Left colon (tissue), 2 donors: ENCODE measurements around the gene TMEM254. TPM values are rescaled to one million over a fixed set of nuclear protein-coding genes. Genes with fewer than 3 reads are reported as not detected.
"Not testable (repeated sequence)": the region's sequence is repeated elsewhere in the genome, so short reads cannot be mapped to it uniquely, and the experiment has no call there.

Source experiments
- ATAC-seq: fragments of 200-7000 bp; cut with Tn5 transposase; one replicate; pipeline ENCODE4 v1.9.1; 2020; ENCODE audit warnings: mild to moderate bottlenecking, moderate library complexity
- DNase-seq, 2 donors: peaks; one replicate each; pipeline ENCODE4 v3.0.0-alpha.2; 2020
- intact Hi-C, 2 donors: fragments of 100-400 bp; cut with DNase I in 1 of 2; cut with micrococcal nuclease in 1 of 2; formaldehyde crosslinking; loops; one replicate each; pipeline versions ENCODE4 v1.11.2 to v1.14.0; 2022; cut with DNase I, micrococcal nuclease
- long read RNA-seq: library from polyadenylated mRNA; unstranded; transcript quantifications from one replicate; pipeline ENCODE4 v2.0.0, GENCODE V29; 2021
- total RNA-seq, 2 donors: library from RNA; stranded (reverse); fragmentation: NEBNext Ultra II Directional; extraction: Animal tissue kit (Norgen Biotek cat#: 25700); gene quantifications; one replicate each; pipeline ENCODE4 v1.2.1, GENCODE V29; 2021
- donor health status: DM: no; HTN: no; CAD: no.
- donor health status: DM: yes; HTN: yes; CAD: no.

Gene TMEM254, protein sequence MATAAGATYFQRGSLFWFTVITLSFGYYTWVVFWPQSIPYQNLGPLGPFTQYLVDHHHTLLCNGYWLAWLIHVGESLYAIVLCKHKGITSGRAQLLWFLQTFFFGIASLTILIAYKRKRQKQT
- total RNA-seq = 10 to 100 TPM; 26.6 to 31.2 TPM
- long read RNA-seq, transcript TMEM254-205 (4 exons, 2,042 nt) = major isoform, 60 of 87 reads
- long read RNA-seq, transcript TMEM254-209 (4 exons, 1,963 nt) = minor isoform, 7 of 87 reads
- long read RNA-seq, partial matches to known transcripts = 10 of 87 reads
- long read RNA-seq, other reads (novel, unspliced or antisense) = 7 of 87 reads

DNA sequence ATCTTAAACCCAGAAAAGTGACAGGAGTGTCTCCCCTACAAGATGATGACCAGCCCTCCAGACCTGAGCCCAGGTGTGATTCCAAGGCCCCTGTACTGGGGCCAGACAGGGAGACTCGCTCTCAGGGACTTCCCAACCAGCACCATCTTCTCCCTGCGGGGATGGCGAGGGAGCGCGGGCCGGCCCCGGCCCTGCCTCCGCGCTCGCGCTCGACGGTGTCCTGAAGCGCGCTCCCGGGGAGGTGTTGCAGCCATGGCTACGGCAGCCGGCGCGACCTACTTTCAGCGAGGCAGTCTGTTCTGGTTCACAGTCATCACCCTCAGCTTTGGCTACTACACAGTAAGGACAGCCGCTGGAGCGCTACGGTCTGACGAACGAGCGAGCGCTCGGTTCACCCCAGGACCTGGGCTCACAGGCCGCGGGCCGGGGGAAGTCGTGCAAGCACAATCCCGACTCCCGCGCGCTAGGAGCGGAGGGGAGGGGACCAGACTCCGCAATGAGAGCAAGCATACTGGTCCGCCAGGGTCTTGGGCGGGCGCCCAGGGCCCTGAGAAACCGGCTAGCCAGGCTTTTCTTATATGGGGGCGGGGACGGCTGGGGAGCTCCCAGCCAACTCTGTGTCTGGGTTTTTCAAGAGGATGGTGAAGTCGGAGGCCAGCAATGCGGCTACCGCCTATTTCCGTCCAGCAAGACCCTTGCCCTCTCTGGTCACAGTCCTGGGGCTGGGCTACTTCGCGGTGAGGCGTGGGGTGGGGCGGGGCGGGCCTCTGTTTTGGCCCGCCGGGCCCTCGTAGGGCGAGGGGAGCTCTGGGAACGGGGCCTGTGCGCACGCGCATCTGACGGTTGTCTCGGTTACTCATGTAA is at the start of gene TMEM254:
Gene TMEM254 (plus strand): TSS at position 218 of the 864 bp plus-strand sequence. CDS start 35 bp downstream, at position 253.
- DNase-seq (peak; percentile 92 to 97), ATAC-seq (peak; percentile 93)
- intact Hi-C loops = no loop called here

DNA sequence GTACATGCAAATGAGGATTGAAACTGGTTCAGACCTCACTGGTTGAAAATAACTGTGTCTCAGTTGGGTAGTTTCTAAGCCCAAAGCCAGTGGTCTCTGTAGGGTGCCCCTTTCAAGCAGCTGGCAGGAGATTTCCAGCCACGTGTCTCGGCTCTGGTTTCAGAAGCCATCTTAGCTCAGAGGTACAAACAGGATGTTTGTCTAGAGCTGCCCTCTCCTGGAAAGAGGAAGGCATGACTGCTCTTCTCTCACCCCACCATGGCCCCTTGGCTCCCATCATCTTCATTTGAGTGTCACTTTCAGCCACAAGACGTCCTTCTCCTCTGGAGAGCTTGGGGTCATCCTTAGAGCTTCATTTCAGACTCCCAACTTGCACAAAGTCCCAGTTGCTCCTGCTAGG is 49.3 kb upstream of the TMEM254 start:
- intact Hi-C loops, DNase-seq, ATAC-seq: not testable (repeated sequence)

DNA sequence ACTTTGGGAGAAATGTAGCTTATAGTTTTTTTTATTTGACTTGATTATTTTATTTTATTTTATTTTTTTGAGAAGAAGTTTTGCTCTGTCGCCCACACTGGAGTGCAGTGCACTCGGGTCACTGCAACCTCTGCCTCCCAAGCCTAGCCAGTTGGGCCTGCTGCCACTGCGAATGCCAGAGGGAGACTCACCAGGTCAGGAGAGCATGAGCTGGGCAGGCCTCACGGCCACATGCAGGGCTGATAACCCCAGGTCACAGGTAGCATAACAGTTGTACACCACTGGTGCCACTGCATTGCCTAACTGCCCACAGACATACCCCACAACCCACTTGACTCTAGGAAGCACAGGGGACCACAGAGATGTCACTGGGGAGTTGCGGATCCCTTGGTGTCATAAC is 48.6 kb upstream of the TMEM254 start:
- ATAC-seq, intact Hi-C loops: not testable (repeated sequence)

DNA sequence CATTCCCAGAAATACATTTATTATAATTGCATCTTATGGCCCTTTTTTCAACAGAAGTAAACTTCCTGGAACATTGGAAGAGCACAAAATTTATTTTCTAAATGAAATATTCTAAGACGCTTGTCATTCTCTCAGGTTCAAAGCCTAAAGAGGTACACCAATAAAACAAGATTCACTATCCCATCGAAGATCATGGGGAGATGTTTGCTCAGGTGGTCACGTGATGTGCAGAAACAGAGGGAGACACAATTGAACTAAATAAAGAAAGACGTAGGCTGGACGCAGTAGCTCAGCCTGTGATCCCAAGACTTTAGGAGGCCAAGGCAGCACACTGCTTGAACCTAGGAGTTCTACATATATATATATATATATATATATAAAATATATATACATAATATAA is 46.0 kb upstream of the TMEM254 start:
- no peak for ATAC-seq
- intact Hi-C loops = no loop called here

More for the DNA sequence above, 48.6 kb upstream of the TMEM254 start:
- not testable (repeated sequence) for DNase-seq

DNA sequence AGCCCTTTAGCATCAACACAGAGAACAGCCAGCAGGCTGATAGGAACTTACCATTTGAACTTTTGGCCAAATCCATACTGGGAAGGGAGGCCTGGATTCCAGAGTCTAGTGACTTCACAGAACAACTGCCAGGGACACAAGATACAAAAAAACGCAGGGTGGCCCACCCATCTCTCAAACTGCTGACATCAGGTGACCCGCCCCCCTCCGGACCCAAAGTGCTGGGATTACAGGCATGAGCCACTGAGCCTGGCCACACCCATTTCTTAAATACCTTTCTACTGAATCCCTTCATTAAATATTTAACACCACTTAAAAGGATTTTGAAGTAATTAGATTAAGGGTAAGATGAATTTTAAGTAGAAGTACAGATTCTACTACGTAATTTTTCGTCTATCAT is 43.7 kb upstream of the TMEM254 start:
- DNase-seq, intact Hi-C loops, ATAC-seq: not testable (repeated sequence)

More for the DNA sequence above, 46.0 kb upstream of the TMEM254 start:
- no peak for DNase-seq

DNA sequence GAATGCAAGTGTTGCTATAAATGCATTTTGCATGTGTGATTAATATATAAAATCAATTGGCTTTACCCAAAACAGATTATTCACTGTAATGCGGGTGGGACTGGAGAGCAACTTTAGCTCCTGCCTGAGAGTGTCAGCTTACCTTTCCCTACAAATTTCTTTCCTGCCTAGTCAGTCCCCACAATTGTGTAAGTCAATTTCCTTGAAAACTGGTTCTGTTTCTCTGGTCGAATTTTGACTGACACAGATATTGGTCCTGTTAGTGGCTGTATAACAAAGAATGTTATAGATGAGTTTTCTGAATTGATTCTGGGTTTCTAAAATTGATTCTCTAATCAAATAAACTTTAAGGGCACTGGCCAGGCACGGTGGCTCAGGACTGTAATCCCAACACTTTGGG is 43.0 kb upstream of the TMEM254 start:
- ATAC-seq, intact Hi-C loops, DNase-seq: not testable (repeated sequence)

DNA sequence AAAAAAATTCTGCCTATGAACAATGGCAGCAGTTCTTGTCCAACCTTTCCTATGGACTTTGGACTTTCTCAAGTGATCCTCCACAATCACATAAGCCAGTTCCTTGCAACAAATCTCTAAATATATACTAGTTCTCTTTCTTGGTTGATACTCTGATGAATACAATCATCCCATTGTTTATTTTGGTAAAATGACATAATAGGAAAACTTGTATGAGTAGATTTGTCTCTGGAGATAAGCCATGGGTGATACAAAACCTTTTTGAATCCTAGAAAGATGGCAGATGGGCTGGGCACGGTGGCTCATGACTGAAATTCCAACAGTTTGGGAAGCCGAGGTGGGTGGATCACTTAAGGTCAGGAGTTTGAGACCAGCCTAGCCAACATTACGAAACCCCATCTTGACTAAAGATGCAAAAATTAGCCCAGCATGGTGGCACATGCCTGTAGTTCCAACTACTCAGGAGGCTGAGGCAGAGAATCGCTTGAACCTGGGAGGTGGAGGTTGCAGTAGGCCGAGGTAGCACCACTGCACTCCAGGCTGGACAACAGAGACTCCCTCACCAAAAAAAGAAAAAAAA is 41.5 kb upstream of the TMEM254 start:
- intact Hi-C loops, DNase-seq, ATAC-seq: not testable (repeated sequence)

DNA sequence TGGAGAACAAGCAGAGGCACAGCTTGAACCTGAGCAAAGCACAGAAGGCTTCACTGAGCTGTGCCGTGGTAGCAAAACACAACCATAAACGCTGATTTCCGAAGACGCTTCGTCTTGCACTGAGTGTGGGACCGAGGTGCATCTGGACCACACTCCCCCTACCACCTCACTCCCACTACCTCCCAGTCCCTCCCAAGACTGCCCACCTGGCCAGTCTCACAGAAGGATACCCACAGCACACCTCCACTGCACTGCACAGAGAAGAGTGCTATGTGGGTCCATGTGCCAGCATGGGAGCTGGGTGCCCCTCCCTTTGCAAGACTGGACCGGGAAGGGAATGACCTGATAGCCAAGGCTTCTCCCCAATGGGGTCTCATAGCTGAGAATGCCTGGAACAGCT is 40.2 kb upstream of the TMEM254 start:
- DNase-seq, intact Hi-C loops, ATAC-seq: not testable (repeated sequence)

DNA sequence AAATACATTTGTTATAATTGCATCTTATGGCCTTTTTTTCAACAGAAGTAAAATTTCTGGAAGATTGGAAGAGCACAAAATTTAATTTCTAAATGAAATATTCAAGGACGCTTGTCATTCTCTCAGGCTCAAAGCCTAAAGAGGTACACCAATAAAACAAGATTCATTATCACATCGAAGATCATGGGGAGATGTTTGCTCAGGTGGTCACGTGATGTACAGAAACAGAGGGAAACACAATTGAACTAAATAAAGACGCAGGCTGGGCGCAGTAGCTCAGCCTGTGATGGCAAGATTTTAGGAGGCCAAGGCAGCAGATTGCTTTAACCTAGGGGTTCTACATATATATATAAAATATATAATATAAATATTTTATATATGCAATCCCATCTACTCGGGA is 37.3 kb upstream of the TMEM254 start:
- ATAC-seq (no peak), DNase-seq (no peak)
- intact Hi-C loops = no loop called here

DNA sequence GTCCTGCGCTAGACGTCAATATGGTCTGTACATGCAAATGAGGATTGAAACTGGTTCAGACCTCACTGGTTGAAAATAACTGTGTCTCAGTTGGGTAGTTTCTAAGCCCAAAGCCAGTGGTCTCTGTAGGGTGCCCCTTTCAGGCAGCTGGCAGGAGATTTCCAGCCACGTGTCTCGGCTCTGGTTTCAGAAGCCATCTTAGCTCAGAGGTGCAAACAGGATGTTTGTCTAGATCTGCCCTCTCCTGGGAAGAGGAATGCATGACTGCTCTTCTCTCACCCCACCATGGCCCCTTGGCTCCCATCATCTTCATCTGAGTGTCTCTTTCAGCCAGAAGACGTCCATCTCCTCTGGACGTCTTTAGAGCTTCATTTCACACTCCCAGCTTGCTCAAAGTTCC is 33.5 kb upstream of the TMEM254 start:
- intact Hi-C loops, ATAC-seq, DNase-seq: not testable (repeated sequence)

DNA sequence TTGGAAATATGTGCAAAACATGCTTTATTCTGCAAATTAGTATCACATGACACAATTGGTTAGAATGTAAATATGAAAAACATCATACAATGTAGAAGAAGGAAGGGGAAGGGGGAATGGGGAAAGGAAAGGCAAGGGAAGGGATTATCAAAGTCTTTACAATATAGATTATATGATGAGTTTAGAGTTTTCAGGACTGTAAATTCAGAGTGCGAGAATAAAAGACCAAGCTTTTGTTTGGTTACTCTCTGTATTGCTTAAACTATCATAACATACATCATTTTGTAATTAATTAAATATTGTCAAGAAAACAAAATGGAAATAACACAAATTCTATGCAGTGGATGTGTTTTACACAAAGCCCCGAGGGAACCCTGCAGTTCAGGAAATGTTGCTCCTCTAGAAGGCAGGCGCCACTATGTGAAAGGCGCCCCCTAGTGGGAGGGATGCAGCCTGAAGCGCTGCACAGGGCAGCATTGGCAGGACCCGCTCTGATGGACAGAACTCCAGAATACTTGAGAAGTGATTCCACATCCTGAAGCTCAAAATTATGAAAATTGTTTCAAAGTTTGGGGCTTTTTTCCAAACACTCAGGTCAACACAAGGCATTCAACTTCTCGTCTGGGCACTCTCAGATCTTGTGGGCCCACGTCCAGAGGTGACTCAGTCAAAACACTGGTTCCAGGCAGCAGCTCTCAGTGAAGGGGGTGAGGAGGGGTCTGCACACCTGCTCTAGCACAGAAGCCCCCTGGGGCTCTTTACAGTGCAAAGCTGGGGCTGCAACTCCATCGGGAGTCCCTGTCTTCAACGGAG is 31.6 kb upstream of the TMEM254 start:
- ATAC-seq (peak; percentile 86), DNase-seq (peak; percentile 46 to 86)
- intact Hi-C loops = no loop called here

DNA sequence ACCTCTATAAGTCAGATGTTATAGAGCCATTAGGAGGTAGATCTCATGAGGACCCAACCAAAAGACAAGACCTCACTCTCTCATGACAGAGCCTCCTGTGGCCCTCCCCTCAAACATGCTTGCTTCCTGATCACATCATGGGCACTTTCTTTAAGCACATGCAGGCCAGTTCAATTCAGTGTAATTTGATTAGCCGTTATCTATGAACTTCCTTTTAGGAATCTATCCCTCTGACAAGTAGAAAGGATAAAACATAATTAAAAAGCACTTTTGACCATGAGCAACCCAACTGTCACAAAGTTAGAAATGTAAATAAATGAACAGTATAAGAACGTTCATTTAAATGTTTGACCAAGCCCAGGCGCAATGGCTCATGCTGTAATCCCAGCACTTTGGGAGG is 27.7 kb upstream of the TMEM254 start:
- intact Hi-C loops = no loop called here
- ATAC-seq = no peak
- DNase-seq = no peak

DNA sequence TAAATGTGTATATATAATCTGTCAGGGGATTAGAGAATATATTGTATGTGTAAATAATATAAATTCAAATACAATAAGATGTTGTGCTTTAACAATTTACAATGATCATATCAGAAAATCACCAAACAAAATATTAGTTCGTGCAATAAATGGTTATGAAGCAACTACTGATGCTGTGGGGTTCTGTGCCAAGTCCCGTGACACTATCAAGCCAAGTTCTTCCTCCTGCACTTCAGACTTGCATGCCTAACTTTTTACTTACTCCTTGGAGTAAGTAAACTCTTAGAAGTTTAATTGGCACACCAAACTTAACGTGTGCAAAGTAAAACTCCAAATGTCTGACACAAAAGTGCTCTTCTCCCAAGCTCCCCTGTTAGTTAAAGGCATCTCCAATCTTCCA is 26.5 kb upstream of the TMEM254 start:
- DNase-seq = no peak
- ATAC-seq = no peak
- intact Hi-C loops = no loop called here

DNA sequence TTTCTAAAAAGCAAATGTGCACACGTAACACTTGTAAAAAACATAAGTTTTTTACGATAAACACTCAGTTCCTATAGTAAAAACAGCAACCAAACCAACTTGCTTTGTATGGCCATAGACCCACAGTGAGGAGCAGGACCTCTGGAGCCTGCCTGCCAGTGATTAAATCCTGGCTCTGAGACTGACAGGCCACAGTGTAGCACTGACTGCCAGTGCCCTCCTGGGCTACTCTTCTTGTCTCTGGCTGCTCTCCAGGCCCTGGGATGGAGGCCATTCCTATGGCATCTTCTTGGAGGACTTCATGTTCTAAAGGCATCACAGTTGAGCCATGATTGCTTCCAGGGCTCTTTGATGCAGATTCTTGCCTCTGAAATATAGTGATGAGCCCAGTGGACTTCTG is 22.7 kb upstream of the TMEM254 start:
- ATAC-seq (no peak), DNase-seq (no peak)
- intact Hi-C loops = no loop called here

DNA sequence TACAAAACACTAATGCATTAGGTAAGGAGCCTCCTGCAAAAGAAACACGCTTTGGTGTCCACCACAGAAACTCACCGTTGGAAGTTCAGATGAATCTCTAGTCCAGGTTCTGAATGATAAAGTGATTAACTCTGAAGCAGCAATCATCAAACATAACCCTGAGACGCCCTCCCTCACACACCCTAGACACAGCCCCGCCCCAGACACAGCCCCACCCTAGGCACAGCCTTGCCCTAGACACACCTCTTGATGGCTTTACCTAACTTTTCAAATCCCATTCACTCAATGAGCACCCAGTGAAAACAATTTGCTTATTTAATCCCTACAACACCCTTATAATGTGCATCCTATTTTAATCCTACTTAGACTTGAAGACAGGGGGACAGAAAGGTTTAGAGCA is 21.3 kb upstream of the TMEM254 start:
- DNase-seq = peak; percentile 28 to 49
- intact Hi-C loops = no loop called here
- ATAC-seq = peak; percentile 98

DNA sequence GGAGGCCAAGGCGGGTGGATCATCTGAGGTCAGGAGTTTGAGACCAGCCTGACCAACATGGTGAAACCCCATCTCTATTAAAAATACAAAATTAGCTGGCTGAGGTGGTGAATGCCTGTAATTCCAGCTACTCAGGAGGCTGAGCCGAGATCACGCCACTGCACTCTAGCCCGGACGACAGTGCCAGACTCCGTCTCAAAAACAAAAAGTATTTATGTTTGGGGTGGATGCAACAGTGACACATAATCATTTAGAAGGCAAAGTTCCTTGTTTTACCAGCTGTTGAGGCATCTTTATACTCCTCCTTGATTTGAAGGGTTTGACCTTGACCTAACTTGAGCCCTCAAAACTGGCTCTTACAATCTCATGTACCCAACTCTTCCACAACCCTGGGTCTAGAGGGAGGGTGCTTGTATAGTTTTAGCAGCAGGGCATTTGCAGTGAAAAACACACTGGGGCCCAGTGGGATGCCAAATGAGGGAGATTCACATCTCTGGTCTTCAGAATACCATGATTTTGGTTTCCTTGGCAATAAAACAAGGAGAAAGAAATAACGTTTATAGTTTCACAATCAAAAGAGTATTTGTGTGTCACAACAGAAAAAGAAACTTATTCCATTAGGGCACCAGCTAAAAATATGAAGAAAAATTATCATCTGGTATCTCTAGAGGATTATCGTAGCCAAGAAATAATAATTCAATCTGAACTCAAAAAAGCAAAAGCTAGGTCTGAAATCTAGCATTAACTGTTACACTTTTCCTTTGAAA is 14.2 kb upstream of the TMEM254 start:
- ATAC-seq = no peak
- intact Hi-C loops = no loop called here
- DNase-seq = no peak

DNA sequence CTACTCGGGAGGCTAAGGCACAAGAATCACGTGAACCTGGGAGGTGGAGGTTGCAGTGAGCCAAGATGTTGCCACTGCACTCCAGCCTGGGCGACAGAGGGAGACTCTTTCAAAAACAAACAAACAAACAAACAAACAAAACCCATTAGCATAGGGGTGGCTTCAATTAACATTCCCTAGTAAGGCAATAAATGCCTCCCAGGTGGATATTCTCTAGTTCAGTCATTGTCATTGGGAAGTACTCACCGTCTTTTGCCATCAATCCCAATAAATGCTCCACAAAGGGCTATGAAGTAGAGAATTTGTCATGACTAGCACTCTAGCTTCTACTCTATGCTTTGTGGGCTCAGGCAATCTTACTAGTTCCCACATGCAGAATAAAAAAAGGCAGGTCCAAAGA is 11.7 kb upstream of the TMEM254 start:
- ATAC-seq = no peak
- intact Hi-C loops = no loop called here
- DNase-seq = no peak

DNA sequence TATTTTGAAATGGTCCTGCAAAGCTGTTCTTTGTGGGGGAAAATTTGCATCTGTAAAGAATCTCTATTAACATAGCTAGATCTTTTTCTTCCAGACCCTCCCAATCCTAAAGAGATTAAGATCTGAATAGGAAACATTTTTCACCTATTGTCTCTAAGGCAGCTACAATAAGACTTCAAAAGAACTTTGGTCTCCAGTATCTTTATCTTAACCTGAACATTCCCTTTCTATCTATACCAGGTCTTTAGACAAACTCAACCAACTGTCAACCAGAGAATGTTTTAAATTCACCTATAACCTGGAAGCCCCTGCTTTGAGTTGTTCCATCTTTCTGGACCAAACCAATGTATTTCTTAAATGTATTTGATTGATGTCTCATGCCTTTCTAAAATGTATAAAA is 10.6 kb upstream of the TMEM254 start:
- ATAC-seq, DNase-seq, intact Hi-C loops: not testable (repeated sequence)
